Psoas muscle (tissue), 8 donors: ENCODE results near the gene PAQR9. TPM values are rescaled to one million over a fixed set of nuclear protein-coding genes. Genes with fewer than 3 reads are reported as not detected.

Experiments
- ATAC-seq, 4 donors: fragments of 200-7000 bp; cut with Tn5 transposase; one replicate each; pipeline ENCODE4 v1.9.1; 2020; ENCODE audit warnings: moderate library complexity in 3 of 4, mild to moderate bottlenecking in 2 of 4
- DNase-seq, 2 donors: peaks; one replicate each; pipeline ENCODE4 v3.0.0-alpha.2; 2020
- H3K27ac ChIP-seq: fragments of 200-600 bp; one replicate; pipeline ENCODE4 v1.8.0; 2022
- H3K27me3 ChIP-seq, 3 donors: fragments of 200-600 bp in 1 of 3; one replicate each; pipeline versions ENCODE4 v1.6.1 to v1.8.0; 2013 to 2022; ENCODE audit warnings: low read length in 2 of 3, mild to moderate bottlenecking in 2 of 3, moderate library complexity in 1 of 3; ENCODE audit not compliant: insufficient read depth in 3 of 3
- H3K36me3 ChIP-seq, 2 donors: fragments of 200-600 bp in 1 of 2; one replicate each; pipeline versions ENCODE4 v1.6.1 to v1.8.0; 2013 to 2022; ENCODE audit warnings: low read depth in 1 of 2, mild to moderate bottlenecking in 1 of 2, moderate library complexity in 1 of 2; ENCODE audit not compliant: insufficient read depth in 1 of 2
- H3K4me1 ChIP-seq: fragments of 200-600 bp; one replicate; pipeline ENCODE4 v1.8.0; 2022
- H3K4me3 ChIP-seq: fragments of 200-600 bp; one replicate; pipeline ENCODE4 v1.8.0; 2022; ENCODE audit warnings: mild to moderate bottlenecking
- H3K9me3 ChIP-seq: fragments of 200-600 bp; one replicate; pipeline ENCODE4 v1.8.0; 2022
- CTCF ChIP-seq: fragments of 200-600 bp; IDR thresholded peaks from one replicate; pipeline ENCODE4 v1.8.0; 2022; ENCODE audit warnings: antibody characterized with exemption
- WGBS, 3 donors: extraction: QIAGEN DNeasy Blood & Tissue Kit; methylation state at CpG; one replicate each; pipeline versions ENCODE4 v1.1.6 to v1.1.7; 2013; 5-methylcytosine and 5-hydroxymethylcytosine counted together
- intact Hi-C, 2 donors: fragments of 100-400 bp; cut with DNase I; formaldehyde crosslinking; loops; one replicate each; pipeline versions ENCODE4 v1.11.0 to v1.14.2; 2022
- polyA plus RNA-seq, 3 donors: library from polyadenylated mRNA; stranded (reverse); fragments of 200-250 nt; gene quantifications; one replicate each; pipeline ENCODE4 v1.2.3, GENCODE V29; 2013
- total RNA-seq, 4 donors: library from RNA; stranded (reverse); fragmentation: NEBNext Ultra II Directional in 2 of 4; extraction: Animal tissue kit (Norgen Biotek cat#: 25700) in 2 of 4; gene quantifications; one replicate each; pipeline versions ENCODE4 v1.2.1 to v1.2.4, GENCODE V29; 2021 to 2023
- donor health status: healthy with polysubstance abuse.
- donor health status: DM: no; HTN: no; CAD: no; lungs with moderate emphysema.
- donor health status: Bipolar disorder and iron deficiency.
- donor health status: healthy.
- donor health status: DM: yes; HTN: yes; CAD: no.
- donor health status: DM: no; HTN: no; CAD: no.
- donor health status: DM: no; HTN: no; CAD: no.
- donor health status: DM: yes; HTN: yes; CAD: no.

Gene PAQR9
- total and polyA plus RNA-seq, 7 donors, result 0.53 to 5.8 (median 2.2) TPM

DNA sequence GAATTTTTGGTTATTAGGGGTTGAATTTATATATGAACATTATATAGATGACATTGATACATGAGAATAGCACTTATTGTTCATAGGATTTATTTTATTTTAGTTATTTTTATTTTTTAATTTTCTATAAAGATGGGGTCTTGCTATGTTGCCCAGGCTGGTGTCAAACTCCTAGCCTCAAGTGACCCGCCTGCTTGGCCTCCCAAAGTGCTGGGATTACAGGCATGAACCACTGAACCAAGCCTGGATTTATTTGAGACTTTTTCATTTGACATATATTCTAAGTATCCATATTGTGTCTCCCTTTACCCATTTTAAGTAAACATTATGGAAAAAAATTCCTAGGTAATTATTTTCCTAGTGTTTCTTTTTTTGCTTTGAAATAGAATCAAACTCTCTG, 12.5 kb downstream of the PAQR9 start:
- 92 to 95% (median 95%) methylated on average over 1 of the region's 1 CpG for WGBS, 3 donors

DNA sequence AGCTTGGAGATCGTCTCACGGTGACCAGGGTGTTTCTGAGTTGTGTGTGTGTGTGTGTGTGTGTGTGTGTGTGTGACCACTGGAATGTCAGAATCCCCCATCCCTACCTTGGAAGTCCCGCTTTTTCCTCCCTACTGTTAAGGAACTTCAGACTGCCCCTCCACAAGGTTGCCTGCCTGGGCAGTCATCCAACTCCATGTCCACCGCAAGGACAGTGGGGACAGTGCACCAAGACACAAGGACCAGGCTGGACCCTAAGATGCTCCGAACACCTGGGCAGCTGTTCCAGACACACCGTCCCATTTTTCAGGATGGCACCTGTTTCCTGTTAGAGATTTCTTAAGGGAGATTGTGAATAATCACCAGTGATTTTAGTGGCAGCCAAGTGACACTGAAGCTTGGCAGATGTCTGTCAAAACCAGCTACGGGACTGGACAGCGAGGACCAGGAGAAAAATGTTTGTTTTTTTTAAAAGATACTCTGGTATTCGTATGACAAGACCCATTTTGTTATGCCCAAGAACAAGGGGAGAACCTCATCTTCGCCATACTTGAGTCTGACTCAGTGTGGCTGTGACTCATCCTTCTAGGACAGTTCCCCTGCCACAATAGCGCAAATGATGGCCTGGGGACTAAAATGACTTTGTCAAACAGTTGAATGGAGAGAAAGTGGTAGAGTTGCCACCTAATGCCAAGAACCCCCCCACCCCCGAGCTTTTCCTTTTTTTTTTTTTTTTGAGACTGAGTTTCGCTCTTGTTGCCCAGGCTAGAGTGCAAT, 15.5 kb downstream of the PAQR9 start:
- DNase-seq, result no peak
- Histone ChIP-seq H3K27me3 (peaks cover 0 to 10% (median 4%) of the 10 kb centered on the region in 3 donors), H3K27ac (no peak overlapping the region), H3K4me1 (no peaks in the 10 kb centered on the region), H3K36me3 (no peaks in the 10 kb centered on the region), H3K4me3 (no peak overlapping the region), H3K9me3 (no peaks in the 10 kb centered on the region)
- ATAC-seq, result no peak
- TF ChIP-seq CTCF, result no peak
- intact Hi-C loops, result no loop called here
- WGBS, 3 donors, result 72 to 73% (median 73%) methylated on average over 12 to 13 of the region's 13 CpGs

More for the DNA sequence above, 12.5 kb downstream of the PAQR9 start:
- Histone ChIP-seq H3K4me1 (no peaks in the 10 kb centered on the region), H3K4me3 (no peak overlapping the region), H3K27ac (no peak overlapping the region), H3K9me3 (no peaks in the 10 kb centered on the region), H3K27me3 (peaks cover 0 to 10% (median 4%) of the 10 kb centered on the region in 3 donors), H3K36me3 (no peaks in the 10 kb centered on the region)
- no peak for TF ChIP-seq CTCF
- intact Hi-C loops, result no loop called here
- no peak for DNase-seq
- no peak for ATAC-seq

DNA sequence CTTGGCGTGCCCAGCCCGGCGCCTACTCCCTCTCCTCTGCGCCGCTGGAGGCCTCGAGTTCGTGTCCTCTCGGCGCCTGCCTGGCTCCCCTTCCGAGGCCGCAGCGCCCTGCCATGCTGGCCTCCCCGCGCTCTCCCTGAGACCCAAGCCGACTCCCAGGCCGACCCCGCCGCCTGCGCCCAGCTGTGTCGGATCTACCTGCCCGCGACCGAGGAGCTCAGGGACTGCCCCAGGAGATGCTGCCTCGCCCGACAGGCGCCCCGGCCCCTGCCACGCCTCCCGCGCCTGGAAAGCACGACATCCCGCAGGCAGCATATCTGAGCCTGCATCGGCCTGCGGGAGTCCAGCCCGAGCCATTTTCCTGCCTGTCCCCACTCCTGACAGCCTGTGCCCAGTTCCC, 16.1 kb downstream of the PAQR9 start:
- Histone ChIP-seq H3K4me1 (no peaks in the 10 kb centered on the region), H3K4me3 (peak overlapping the region; percentile 36), H3K27ac (no peak overlapping the region), H3K9me3 (no peaks in the 10 kb centered on the region), H3K36me3 (no peaks in the 10 kb centered on the region), H3K27me3 (peaks cover 0 to 10% (median 4%) of the 10 kb centered on the region in 3 donors)
- intact Hi-C loops, result no loop called here
- ATAC-seq (peak in 1 of 4 donors; percentile 25), DNase-seq (peak in 1 of 2 donors; percentile 47)
- WGBS, 3 donors, result 15 to 32% (median 20%) methylated on average over 26 to 35 of the region's 35 CpGs
- no peak for TF ChIP-seq CTCF

DNA sequence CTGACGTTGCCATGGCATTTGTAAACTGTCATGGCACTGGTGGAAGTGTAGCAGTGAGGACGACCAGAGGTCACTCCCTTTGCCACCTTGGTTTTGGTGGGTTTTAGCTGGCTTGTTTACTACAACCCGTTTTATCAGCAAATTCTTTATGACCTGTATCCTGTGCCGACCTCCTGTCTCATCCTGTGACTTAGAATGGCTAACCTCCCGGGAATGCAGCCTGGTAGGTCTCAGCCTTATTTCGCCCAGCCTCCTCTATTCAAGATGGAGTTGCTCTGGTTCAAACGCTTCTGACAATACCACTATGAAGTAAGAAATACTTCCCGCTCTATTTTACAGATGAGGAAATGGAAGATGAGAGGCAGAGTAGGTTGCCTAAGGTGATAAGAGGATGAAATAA, 16.6 kb downstream of the PAQR9 start:
- intact Hi-C loops, result no loop called here
- Histone ChIP-seq H3K4me3 (no peak overlapping the region), H3K9me3 (no peaks in the 10 kb centered on the region), H3K36me3 (no peaks in the 10 kb centered on the region), H3K4me1 (no peaks in the 10 kb centered on the region), H3K27ac (no peak overlapping the region), H3K27me3 (peaks cover 0 to 10% (median 4%) of the 10 kb centered on the region in 3 donors)
- WGBS, 3 donors, result 70 to 77% (median 71%) methylated on average over 8 of the region's 8 CpGs
- ATAC-seq (no peak), DNase-seq (no peak)
- no peak for TF ChIP-seq CTCF
